ENCODE data around the gene OR2L3. TPM values are rescaled to one million over a fixed set of nuclear protein-coding genes. Genes with fewer than 3 reads are reported as not detected.
A peak's percentile ranks its signal among the peaks of the same experiment; 100 is the strongest.

The OR2L3 gene
- total RNA-seq (2014; rRNA removed; shearing (Covaris generic)) (not detected in 2 replicates), polyA plus RNA-seq (2016; fragmentation: Nextera tagmentation; extraction: Ambion mirVana) (not detected in 2 replicates)

DNA sequence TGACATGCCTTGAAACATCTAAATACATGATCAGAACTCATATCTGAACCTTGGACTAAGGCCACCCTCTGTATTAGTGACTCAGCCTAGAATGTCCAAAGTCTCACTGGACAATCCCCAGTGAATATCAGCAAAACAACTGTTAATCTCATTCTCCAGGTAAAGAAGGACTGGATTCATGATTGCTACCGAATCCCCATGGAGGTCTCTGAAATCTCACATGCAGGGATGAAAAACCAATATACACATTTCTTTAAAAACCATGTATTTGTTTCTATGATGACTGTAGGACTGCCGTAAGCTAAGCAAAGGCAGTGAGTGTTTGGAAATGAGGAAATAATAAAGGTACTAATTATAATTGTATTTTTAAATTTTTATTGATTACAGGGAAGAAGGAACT is at the start of gene OR2L3:
OR2L3 (plus strand) TSS at position 301 of the 400 bp plus-strand sequence. CDS start 13,846 bp downstream, outside the sequence.
- Histone ChIP-seq H3K4me1 (ENCODE audit: insufficient read depth) (no peaks in the 10 kb centered on the region), H3K36me3 (ENCODE audit: low read depth) (no peaks in the 10 kb centered on the region), H3K9me2 (ENCODE audit: insufficient read depth) (no peaks in the 10 kb centered on the region), H3K4me3 (no peak within 1 kb of the TSS), H3K27ac (no peak within 1 kb of the TSS), H3K27me3 (replicated peaks; ENCODE audit: insufficient read depth) (no peaks in the 10 kb centered on the region), H3K9ac (no peak within 1 kb of the TSS), H3K79me2 (ENCODE audit: insufficient read depth) (no peaks in the 10 kb centered on the region), H2AFZ (no peak within 1 kb of the TSS), H3K4me2 (ENCODE audit: unreplicated experiment) (no peak within 1 kb of the TSS), H3K9me3 (ENCODE audit: low read depth) (no peaks in the 10 kb centered on the region), H3F3A (ENCODE audit: insufficient read depth) (no peaks in the 10 kb centered on the region), H4K20me1 (ENCODE audit: insufficient read depth) (no peaks in the 10 kb centered on the region)
- no peak for DNase-seq
- 0 to 6% methylated on average over 2 of the region's 2 CpGs for WGBS, 2 experiments (ENCODE audit: low coverage in 1 of 2, low lambda C conversion rate in 2 of 2, missing lambda C conversion rate in 2 of 2)
- in situ Hi-C loops (cut with MboI): no loop called here
- TF ChIP-seq EZH2phosphoT487 (IDR thresholded peaks at IDR 0.05; ENCODE audit: insufficient read depth, low read depth) (no peak), EZH2 (IDR thresholded peaks at IDR 0.05; ENCODE audit: insufficient read depth, poor library complexity, severe bottlenecking) (no peak)

- in situ Hi-C loops (cut with MboI): no loop called here
- Histone ChIP-seq H3K9ac (no peak overlapping the region), H3K4me2 (ENCODE audit: unreplicated experiment) (no peak overlapping the region), H3K79me2 (ENCODE audit: insufficient read depth) (no peaks in the 10 kb centered on the region), H2AFZ (no peak overlapping the region), H3K9me3 (ENCODE audit: low read depth) (no peaks in the 10 kb centered on the region), H3K36me3 (ENCODE audit: low read depth) (no peaks in the 10 kb centered on the region), H3K27ac (no peak overlapping the region), H3K4me1 (ENCODE audit: insufficient read depth) (no peaks in the 10 kb centered on the region), H3K9me2 (ENCODE audit: insufficient read depth) (no peaks in the 10 kb centered on the region), H4K20me1 (ENCODE audit: insufficient read depth) (no peaks in the 10 kb centered on the region), H3K27me3 (replicated peaks; ENCODE audit: insufficient read depth) (no peaks in the 10 kb centered on the region), H3F3A (ENCODE audit: insufficient read depth) (no peaks in the 10 kb centered on the region), H3K4me3 (no peak overlapping the region)
- 1 to 2% methylated on average over 2 of the region's 2 CpGs for WGBS, 2 experiments (ENCODE audit: low coverage in 1 of 2, low lambda C conversion rate in 2 of 2, missing lambda C conversion rate in 2 of 2)
- TF ChIP-seq EZH2phosphoT487 (IDR thresholded peaks at IDR 0.05; ENCODE audit: insufficient read depth, low read depth) (no peak), EZH2 (IDR thresholded peaks at IDR 0.05; ENCODE audit: insufficient read depth, poor library complexity, severe bottlenecking) (no peak)
- DNase-seq: no peak
Measured at GRCh38 chr1:247998811-247999210, 47.8 kb upstream of the OR2L3 start.

DNA sequence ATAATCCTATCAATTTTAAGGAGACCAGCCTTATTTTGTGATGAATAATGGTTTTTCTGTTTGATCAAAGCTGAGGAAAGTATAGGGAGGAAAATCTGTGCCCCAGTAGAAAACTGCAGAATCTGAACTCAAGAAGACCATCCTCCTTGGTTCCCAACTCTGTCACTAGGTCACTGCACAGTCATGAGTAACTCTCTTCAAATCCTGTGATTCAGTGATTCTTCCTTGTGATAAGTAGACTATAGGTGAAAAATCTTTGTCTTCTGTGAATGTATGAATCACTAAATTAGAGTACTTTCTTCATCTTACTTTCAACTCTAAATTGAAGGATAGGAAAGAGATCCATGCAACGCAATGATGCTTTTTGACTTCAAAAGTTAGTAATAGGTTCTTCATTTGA is 46.5 kb upstream of the OR2L3 start:
- TF ChIP-seq EZH2 (IDR thresholded peaks at IDR 0.05; ENCODE audit: insufficient read depth, poor library complexity, severe bottlenecking) (no peak), EZH2phosphoT487 (IDR thresholded peaks at IDR 0.05; ENCODE audit: insufficient read depth, low read depth) (no peak)
- Histone ChIP-seq H2AFZ (no peak overlapping the region), H3K79me2 (ENCODE audit: insufficient read depth) (no peaks in the 10 kb centered on the region), H3K4me2 (ENCODE audit: unreplicated experiment) (no peak overlapping the region), H4K20me1 (ENCODE audit: insufficient read depth) (no peaks in the 10 kb centered on the region), H3K4me3 (no peak overlapping the region), H3K9ac (no peak overlapping the region), H3K4me1 (ENCODE audit: insufficient read depth) (no peaks in the 10 kb centered on the region), H3K27me3 (replicated peaks; ENCODE audit: insufficient read depth) (no peaks in the 10 kb centered on the region), H3K36me3 (ENCODE audit: low read depth) (no peaks in the 10 kb centered on the region), H3F3A (ENCODE audit: insufficient read depth) (no peaks in the 10 kb centered on the region), H3K9me3 (ENCODE audit: low read depth) (no peaks in the 10 kb centered on the region), H3K27ac (no peak overlapping the region), H3K9me2 (ENCODE audit: insufficient read depth) (no peaks in the 10 kb centered on the region)
- in situ Hi-C loops (cut with MboI): no loop called here
- 37 to 40% methylated on average over 1 of the region's 1 CpG for WGBS, 2 experiments (ENCODE audit: low coverage in 1 of 2, low lambda C conversion rate in 2 of 2, missing lambda C conversion rate in 2 of 2)
- DNase-seq: no peak

- no peak overlapping the region for H3K9ac ChIP-seq
- H3F3A ChIP-seq (ENCODE audit: insufficient read depth): no peaks in the 10 kb centered on the region
- no peaks in the 10 kb centered on the region for H3K9me2 ChIP-seq (ENCODE audit: insufficient read depth)
- WGBS, 2 experiments (ENCODE audit: low coverage in 1 of 2, low lambda C conversion rate in 2 of 2, missing lambda C conversion rate in 2 of 2): 0 to 2% methylated on average over 1 of the region's 1 CpG
- in situ Hi-C loops (cut with MboI): no loop called here
- no peaks in the 10 kb centered on the region for H4K20me1 ChIP-seq (ENCODE audit: insufficient read depth)
- no peaks in the 10 kb centered on the region for H3K27me3 ChIP-seq (replicated peaks; ENCODE audit: insufficient read depth)
- no peaks in the 10 kb centered on the region for H3K36me3 ChIP-seq (ENCODE audit: low read depth)
- H3K4me2 ChIP-seq (ENCODE audit: unreplicated experiment): no peak overlapping the region
- no peak for DNase-seq
- H2AFZ ChIP-seq: no peak overlapping the region
- TF ChIP-seq EZH2phosphoT487 (IDR thresholded peaks at IDR 0.05; ENCODE audit: insufficient read depth, low read depth) (no peak), EZH2 (IDR thresholded peaks at IDR 0.05; ENCODE audit: insufficient read depth, poor library complexity, severe bottlenecking) (no peak)
- H3K79me2 ChIP-seq (ENCODE audit: insufficient read depth): no peaks in the 10 kb centered on the region
- no peak overlapping the region for H3K27ac ChIP-seq
- no peaks in the 10 kb centered on the region for H3K4me1 ChIP-seq (ENCODE audit: insufficient read depth)
- no peak overlapping the region for H3K4me3 ChIP-seq
- H3K9me3 ChIP-seq (ENCODE audit: low read depth): no peaks in the 10 kb centered on the region
Measured at GRCh38 chr1:248007778-248008177, 38.9 kb upstream of the OR2L3 start.

- H3K36me3 ChIP-seq (ENCODE audit: low read depth): no peaks in the 10 kb centered on the region
- 37 to 44% methylated on average over 3 of the region's 3 CpGs for WGBS, 2 experiments (ENCODE audit: low coverage in 1 of 2, low lambda C conversion rate in 2 of 2, missing lambda C conversion rate in 2 of 2)
- no peak overlapping the region for H3K4me3 ChIP-seq
- no peaks in the 10 kb centered on the region for H3K79me2 ChIP-seq (ENCODE audit: insufficient read depth)
- no peaks in the 10 kb centered on the region for H3K4me1 ChIP-seq (ENCODE audit: insufficient read depth)
- no peaks in the 10 kb centered on the region for H3K9me3 ChIP-seq (ENCODE audit: low read depth)
- no peak overlapping the region for H3K4me2 ChIP-seq (ENCODE audit: unreplicated experiment)
- TF ChIP-seq EZH2phosphoT487 (IDR thresholded peaks at IDR 0.05; ENCODE audit: insufficient read depth, low read depth) (no peak), EZH2 (IDR thresholded peaks at IDR 0.05; ENCODE audit: insufficient read depth, poor library complexity, severe bottlenecking) (no peak)
- DNase-seq: peak; percentile 5
- H4K20me1 ChIP-seq (ENCODE audit: insufficient read depth): no peaks in the 10 kb centered on the region
- no peaks in the 10 kb centered on the region for H3K9me2 ChIP-seq (ENCODE audit: insufficient read depth)
- no peak overlapping the region for H2AFZ ChIP-seq
- H3K9ac ChIP-seq: no peak overlapping the region
- H3K27me3 ChIP-seq (replicated peaks; ENCODE audit: insufficient read depth): no peaks in the 10 kb centered on the region
- in situ Hi-C loops (cut with MboI): no loop called here
- H3F3A ChIP-seq (ENCODE audit: insufficient read depth): no peaks in the 10 kb centered on the region
- no peak overlapping the region for H3K27ac ChIP-seq
Measured at GRCh38 chr1:248009681-248010080, 37.0 kb upstream of the OR2L3 start.
